HG02571 (cell line): ENCODE data around the gene MCRIP1.
A peak's percentile ranks its signal among the peaks of the same experiment; 100 is the strongest.

Experiments
- ATAC-seq: cut with Tn5 transposase; IDR thresholded peaks from one replicate; pipeline ENCODE4 v1.9.1; 2021; ENCODE audit warnings: mild to moderate bottlenecking, moderate library complexity; ENCODE audit not compliant: unreplicated experiment

The MCRIP1 gene

GRCh38 chr17:81863123-81863675 is 30.1 kb upstream of the MCRIP1 start:
- ATAC-seq: no peak

DNA sequence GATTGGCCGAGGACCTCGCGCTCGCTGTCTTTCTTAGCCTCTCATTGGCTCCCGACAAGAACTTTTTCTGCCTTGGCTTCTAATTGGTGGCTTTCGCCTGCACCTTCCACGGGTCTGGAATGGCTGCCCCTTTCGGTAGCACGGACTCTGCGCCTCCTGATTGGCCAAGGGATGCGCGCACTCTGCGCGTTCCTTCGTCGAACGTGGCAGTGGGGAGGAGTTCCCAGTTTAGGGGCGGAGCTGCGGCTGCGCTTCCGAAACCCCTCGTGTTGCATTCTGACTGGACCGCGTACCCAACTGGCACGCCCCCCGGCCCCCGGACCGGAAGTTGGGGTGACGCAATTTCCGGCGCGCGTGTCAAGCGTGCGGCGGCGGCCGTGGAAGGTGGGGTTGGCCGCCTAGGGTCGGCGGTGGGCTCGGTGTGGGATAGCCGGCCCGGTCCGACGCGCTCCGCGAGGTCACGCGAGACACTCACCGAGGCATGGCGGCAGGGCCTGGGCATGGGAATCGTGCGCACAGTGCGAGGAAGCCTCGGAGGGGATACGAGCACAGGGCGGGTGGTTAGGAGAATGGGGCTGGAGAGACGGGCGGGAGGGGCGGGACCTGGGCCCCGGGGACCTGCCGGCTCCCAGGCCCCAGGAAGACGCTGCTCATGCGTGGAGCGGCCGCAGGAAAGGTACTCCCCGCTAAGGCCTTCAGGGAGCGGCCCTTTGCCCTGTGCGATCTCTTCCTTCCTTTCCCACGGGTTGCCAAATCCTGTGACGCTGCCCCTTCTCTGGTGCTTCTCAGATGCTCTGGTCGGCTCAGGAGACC is 27.9 kb upstream of the MCRIP1 start:
- peak; percentile 75 for ATAC-seq

DNA sequence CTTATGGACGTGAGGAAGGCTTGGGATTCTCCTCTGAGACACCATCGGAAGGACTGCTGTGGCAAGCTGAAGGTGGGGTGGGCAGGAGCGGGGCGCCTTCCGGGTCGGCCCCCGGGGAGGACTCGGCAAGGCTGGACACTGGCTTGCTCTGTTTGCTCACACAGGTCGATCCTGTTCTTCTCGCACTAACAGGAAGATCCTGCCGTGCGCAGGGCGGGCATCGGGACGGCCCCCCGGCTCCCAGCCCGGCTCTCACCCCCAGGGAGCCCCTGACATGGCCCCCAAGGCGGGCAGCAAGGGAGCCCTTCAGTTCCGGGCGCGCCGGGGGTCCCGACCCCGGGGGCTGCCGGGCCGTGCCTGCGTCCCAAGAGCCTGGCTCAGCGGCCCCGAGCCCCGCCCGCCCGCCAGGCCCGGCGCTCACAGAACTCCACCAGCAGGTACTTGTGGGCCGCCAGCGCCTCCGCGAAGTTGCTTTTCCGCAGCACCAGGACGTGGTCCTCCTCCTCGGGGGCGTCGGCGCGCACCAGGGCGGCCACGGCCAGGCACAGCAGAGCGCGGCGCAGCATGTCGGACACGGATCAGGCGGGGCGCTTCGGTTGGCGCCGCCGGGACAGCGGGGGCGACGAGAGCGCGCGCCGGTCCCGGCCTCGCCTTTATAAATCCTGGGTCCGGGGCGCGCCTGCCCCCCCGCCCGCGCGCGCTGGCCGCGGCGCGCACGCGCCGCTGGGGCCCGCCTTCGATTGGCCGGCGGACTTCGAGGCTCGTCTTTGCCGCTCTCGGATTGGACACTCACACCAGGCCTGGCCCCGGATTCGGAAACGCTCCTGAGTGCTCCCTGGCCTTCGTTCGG is 27.0 kb upstream of the MCRIP1 start, which contains the start of gene P4HB:
TSS of gene P4HB (minus strand) at position 630 of the 850 bp plus-strand sequence. CDS start at position 566, 64 bp downstream.
- peak; percentile 69 for ATAC-seq

DNA sequence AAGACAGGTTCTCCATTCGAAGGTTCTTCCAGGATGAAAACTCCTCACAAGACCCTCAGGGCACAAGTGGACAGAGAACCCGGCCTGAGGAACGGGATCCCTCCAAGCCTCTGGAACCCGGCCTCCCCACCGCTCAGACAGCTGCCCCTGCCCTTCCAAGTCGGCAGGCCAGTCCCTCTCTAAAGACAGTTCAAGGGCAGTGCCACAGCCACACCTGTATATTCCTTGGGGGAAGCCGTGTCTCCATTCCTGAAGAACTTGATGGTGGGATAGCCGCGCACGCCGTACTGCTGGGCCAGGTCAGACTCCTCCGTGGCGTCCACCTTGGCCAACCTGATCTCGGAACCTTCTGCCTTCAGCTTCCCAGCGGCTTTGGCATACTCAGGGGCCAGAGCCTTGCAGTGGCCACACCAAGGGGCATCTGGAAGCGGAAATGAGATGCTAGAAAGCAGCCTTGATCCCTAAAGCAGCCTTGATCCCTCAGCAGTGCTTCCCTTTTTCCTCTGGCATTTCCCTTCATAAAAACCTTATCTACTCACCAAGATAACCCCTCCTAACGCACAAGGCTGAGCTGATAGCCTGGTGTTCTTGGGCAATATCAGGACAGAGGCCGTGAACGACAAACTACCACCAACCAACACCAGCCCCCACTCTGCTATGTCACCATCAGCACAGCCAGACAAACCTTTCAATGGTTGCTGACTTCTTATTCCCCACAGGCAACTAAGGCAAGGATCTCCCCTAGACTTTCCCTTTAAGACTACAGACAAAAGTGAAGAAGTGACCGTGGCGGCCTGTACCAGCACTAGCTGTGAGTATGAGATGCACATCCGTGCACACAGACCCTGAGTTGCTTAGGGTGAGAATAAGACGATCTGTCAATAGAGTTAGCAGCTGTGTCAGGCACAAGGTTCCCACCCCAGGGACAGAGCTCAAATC is 26.1 kb upstream of the MCRIP1 start:
- no peak for ATAC-seq

DNA sequence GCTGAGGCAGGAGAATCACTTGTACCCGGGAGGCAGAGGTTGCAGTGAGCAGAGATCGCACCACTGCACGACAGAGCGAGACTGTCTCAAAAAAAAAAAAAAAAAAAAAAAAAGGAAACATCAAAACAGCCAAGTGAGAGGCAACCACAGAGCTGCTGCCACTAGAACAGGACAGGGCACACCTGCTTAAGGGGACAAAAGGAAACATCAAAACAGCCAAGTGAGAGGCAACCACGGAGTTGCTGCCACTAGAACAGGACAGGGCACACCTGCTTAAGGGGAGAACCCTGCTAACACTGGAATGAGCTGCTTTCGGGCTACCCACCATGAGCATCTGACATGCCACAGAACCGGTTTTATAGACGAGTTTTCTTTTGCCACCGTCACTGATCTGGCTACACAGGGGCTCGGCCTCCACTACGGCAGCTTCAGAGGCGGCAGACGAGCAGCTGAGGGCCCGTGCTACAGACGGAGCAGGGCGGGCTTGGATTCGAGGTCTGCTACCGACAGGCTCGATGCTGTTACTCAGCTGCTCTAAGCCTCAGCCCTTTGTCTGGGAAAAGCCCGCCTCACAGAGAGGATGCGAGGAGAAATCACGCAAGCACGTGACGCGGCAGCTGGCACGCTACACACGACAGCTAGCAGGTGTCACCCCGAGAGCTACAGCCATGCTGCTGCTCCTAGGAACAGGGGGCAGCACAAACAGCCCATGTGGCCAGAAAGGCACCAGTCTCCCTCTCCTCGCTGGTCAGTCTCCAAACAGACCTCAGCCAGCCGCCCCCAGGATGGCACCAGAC is 25.3 kb upstream of the MCRIP1 start:
- ATAC-seq: no peak

DNA sequence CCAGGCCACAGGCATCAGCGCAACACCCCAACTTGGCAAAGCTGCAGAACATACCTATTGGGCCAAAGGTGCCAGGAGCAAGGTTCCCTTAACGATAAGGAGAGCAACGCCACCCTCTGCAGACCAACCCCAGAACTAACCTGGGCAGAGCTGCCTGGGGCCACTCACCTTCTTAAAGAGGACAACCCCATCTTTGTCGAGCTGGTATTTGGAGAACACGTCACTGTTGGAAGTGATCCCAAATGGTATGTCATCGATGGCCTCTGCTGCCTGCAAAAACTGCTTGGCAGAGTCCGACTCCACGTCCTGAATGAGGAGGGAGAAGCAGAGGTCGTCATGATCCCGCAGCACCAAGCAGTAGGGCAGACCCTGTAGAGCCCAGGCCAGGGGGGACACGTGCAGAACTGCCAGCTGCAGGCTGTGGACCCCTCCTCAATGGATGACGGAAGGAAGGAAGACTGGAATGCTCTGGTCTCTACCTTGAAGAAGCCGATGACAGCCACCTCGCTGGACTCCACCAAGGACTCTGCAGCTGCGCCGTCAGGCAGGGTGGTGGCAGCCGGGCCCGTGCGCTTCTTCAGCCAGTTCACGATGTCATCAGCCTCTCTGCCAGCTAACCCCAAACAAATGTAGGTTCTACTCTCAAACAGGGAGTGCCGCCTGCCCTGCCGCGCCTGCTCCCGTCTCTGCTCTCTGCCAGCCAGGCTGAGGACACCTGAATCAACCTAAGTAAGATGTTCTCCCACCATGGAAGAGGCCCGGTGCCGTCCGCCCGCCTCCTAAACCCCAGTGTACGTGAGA is 22.1 kb upstream of the MCRIP1 start:
- ATAC-seq: no peak

DNA sequence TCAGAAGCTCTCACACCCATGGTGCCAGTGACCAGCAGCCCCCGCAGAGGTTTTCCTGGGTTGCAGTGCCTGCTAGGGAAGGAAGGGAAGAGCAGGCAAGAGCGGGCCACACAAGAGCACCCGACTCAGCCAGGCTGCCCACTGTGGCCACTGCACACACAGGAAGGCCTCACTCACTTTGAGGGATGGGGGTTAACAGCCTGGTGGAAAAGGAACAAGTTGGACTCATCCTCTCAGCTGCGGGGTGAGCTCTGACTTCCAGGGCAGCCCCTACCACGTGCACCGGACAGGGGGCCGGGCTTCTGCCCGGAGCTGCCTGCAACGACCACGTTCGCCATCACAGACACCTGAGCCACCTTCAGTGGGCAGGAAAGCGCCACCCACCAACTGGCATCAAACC is 19.1 kb upstream of the MCRIP1 start:
- ATAC-seq: no peak

DNA sequence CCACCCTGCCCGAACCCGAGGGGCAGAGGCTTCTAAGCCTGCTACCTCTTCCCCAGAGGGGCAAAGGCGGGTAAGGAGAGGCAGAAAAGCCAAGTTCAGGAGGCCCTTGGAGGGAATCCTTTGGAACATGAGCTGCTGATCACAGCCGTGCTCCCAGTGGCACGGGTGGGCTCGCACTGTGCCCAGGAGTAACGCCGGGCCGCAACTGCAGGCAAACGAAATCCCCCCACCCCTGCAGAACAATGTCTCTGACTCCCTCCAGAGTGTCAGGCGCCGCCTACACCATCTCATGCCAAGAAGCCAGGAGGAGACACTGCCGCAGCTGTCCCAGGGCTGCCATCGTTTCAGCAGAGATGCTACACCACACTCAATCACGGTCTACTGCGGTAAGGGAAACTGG is 18.3 kb upstream of the MCRIP1 start:
- no peak for ATAC-seq

DNA sequence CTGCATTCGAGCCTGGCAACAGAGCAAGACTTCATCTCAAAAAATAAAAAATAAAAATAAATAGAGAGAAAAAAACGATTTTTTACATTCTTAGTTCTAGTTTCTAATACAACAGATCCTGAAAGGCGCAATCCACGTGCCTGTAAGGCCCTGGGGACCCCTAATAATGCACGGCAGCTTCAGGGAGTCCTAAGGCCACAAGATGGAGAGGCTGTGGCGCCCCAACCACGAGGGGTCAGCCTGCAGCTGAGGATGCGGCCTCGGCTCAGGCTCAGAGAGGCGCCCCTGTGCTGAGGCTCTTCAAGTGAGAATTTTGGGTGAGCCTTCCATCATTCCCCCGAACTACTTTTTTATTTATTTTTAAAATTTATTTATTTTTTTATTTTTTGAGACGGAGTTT is 16.4 kb upstream of the MCRIP1 start:
- no peak for ATAC-seq

GRCh38 chr17:81846743-81847689 is 13.9 kb upstream of the MCRIP1 start:
- no peak for ATAC-seq

GRCh38 chr17:81845881-81846742 is 13.0 kb upstream of the MCRIP1 start:
- ATAC-seq: no peak

DNA sequence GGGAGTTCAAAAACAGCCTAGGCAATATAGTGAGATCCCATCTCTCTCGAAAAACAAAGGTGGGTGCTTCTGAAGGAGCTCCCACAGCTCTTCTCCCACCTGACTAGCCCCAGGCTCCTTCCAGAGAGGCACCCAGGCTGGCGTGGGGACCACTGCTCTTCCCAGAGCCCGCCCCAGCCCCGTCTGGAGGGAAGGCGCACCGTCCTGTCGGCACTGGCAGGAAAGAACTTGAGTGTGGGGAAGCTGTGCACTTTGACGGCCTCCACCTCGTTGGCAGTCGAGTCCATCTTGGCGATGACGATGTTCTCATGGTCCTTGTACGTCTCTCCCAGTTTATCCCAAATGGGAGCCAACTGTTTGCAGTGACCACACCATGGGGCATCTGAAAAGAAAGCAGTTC is 12.3 kb upstream of the MCRIP1 start:
- ATAC-seq: no peak

DNA sequence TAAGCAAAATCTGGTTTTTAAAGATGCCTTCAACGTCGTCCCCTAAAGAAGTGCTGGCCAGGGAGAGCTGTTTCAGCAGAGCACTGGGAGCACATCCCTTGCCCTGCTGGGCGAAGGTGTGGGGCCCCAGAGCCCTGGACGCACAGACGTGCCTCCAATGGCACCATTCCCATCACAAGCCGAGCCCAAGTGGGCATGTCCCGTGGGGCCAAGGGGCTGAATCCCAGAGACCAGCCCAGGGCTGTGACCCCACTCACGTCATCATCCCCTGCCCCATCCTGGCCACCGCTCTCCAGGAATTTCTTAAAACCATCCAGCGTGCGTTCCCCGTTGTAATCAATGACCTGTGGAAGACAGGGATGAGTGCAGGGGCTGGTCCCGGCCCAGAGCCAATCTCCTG is 11.8 kb upstream of the MCRIP1 start:
- no peak for ATAC-seq

DNA sequence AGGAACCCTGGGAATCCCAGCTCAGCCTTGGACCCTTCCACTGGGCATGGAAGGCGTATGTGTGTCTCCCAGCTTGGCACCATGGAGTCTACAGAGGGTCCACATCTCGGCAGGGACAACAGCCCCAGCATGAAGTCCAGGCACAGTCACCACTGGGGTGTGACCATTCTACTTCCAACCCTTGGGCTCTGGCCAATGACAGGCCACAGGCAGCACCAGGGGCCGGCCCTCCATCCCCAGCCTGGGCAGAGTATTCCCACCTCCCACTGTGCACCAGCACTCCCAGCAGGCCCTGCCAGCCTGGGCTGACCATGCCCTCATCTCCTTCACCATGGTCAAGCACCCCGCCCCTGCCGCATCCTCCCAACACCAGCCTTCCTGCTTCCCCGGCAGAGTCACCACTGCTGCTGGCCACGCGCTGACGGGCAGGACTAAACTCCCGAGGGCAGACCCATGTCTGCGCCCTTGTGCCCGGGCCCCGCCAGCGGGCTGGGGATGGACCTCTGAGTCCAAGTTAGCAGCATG is 11.3 kb upstream of the MCRIP1 start:
- no peak for ATAC-seq

DNA sequence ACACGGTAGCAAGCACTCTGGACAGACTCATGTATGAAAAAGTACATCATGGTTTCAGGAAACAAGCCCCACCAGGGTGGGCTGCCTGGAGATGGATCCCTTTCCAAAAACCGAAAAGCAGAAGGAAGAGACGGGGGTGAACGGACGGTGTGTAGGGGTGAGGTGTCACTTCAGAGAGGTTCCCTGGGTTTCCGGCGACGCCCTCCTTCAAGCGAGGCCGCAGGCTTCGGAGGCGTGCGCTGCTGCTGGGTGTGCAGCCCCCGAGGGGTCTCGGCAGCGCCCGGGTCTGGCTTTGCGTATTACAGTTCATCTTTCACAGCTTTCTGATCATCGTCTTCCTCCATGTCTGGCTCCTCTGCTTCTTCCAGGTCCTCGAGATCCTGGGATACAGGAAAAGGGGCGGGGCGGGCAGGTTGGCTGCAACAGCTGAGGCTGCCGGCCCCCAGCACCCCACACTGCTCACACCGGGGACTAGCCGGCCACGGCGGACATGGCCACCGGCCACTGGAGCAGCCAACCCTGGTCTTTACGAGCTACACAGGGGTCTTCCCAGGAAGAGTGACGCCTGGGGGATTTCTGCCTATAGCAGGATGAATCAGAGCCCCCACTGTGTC is 10.7 kb upstream of the MCRIP1 start:
- no peak for ATAC-seq
